ENCODE data around the gene SPSB4. TPM values are rescaled to one million over a fixed set of nuclear protein-coding genes. Genes with fewer than 3 reads are reported as not detected.

The SPSB4 gene
- total and polyA plus RNA-seq, 4 experiments from 2014 or later = not detected

DNA sequence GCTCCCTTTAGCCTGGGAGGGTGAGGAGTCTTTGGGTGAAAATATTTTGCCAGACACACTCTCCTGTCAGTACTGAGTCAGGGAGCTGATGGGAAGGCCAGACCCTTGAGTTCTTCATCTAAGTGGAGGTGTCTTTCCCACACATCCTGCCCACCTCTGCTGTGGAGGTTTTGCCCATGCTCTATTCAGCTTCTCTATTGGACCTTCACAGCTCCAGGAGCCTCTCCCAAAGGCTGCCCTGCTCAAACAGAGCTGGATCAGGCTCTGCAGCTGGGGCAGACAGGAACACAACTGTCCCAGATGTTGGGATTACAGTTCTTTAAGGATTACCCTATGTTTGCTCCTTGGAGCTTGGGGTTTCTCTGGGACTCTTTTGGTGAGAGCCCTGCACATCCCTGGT lies 77.9 kb downstream of the SPSB4 start:
- Histone ChIP-seq H3K4me1 (ENCODE audit: insufficient read depth, low read length) (no peaks in the 10 kb centered on the region), H3K9me3 (ENCODE audit: control insufficient read depth in 1 of 2, low read length in 2 of 2) (no peaks in the 10 kb centered on the region), H3K4me3 (ENCODE audit: low read length in 2 of 2) (no peak overlapping the region), H3K36me3 (ENCODE audit: insufficient read depth, low read length) (no peaks in the 10 kb centered on the region), H3K27me3 (ENCODE audit: insufficient read depth, low read length) (no peaks in the 10 kb centered on the region), H3K27ac (ENCODE audit: low read depth, low read length) (no peak overlapping the region)
- Mint-ChIP-seq H3K4me1 (peaks cover 0 to 1% (median 0%) of the 10 kb centered on the region in 4 donors), H3K9me3 (peaks cover 0 to 6% (median 0%) of the 10 kb centered on the region in 8 donors), H3K27me3 (peaks cover 5 to 18% of the 10 kb centered on the region in 2 donors), H3K36me3 (no peaks in the 10 kb centered on the region), H3K4me3 (no peak overlapping the region), H3K27ac (no peak overlapping the region)
- CTCF ChIA-PET (ENCODE audit: partially characterized antibody) = no interaction called here
- intact Hi-C loops (cut with micrococcal nuclease) = no loop called here
- DNase-seq = no peak
- POLR2A ChIA-PET (ENCODE audit: partially characterized antibody) = no interaction called here

GRCh38 chr3:141129541-141130011 lies 78.4 kb downstream of the SPSB4 start:
- no peaks in the 10 kb centered on the region for H3K9me3 ChIP-seq (ENCODE audit: control insufficient read depth in 1 of 2, low read length in 2 of 2)
- no peak for DNase-seq
- no peak overlapping the region for H3K4me3 ChIP-seq (ENCODE audit: low read length in 2 of 2)
- intact Hi-C loops (cut with micrococcal nuclease) = no loop called here
- Mint-ChIP-seq H3K36me3 (no peaks in the 10 kb centered on the region), H3K4me1 (peaks cover 0 to 1% (median 0%) of the 10 kb centered on the region in 4 donors), H3K9me3 (peaks cover 0 to 6% (median 0%) of the 10 kb centered on the region in 8 donors), H3K27me3 (peaks cover 4 to 14% of the 10 kb centered on the region in 2 donors), H3K4me3 (no peak overlapping the region), H3K27ac (no peak overlapping the region)
- H3K27me3 ChIP-seq (ENCODE audit: insufficient read depth, low read length) = no peaks in the 10 kb centered on the region
- ChIA-PET CTCF (ENCODE audit: partially characterized antibody) (no interaction called here), POLR2A (ENCODE audit: partially characterized antibody) (no interaction called here)
- H3K36me3 ChIP-seq (ENCODE audit: insufficient read depth, low read length) = no peaks in the 10 kb centered on the region
- H3K4me1 ChIP-seq (ENCODE audit: insufficient read depth, low read length) = no peaks in the 10 kb centered on the region
- H3K27ac ChIP-seq (ENCODE audit: low read depth, low read length) = no peak overlapping the region

DNA sequence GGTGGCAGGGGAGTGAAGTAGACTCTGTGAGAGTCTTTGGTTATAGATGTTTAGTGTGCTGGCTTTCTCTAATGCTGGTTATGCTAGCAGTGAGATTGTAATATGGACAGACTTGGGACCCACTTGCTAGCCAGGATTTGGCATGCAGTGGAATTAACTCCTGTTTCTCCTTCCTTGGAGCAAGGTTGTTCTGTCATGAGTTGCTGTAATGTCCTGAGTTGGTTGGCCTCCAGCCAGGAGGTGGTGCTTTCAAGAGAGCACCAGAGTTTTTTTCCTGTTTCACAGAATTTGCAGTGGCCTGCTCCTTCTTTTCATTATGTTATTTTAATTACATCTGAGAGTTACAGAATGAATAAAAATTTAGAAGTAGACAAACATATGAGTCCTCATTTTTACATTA lies 92.4 kb downstream of the SPSB4 start:
- no peaks in the 10 kb centered on the region for H3K36me3 ChIP-seq (ENCODE audit: insufficient read depth, low read length)
- no peaks in the 10 kb centered on the region for H3K9me3 ChIP-seq (ENCODE audit: control insufficient read depth in 1 of 2, low read length in 2 of 2)
- H3K27me3 ChIP-seq (ENCODE audit: insufficient read depth, low read length) = no peaks in the 10 kb centered on the region
- no peak overlapping the region for H3K27ac ChIP-seq (ENCODE audit: low read depth, low read length)
- DNase-seq = no peak
- ChIA-PET POLR2A (ENCODE audit: partially characterized antibody) (no interaction called here), CTCF (ENCODE audit: partially characterized antibody) (no interaction called here)
- H3K9me3 Mint-ChIP-seq = peaks cover 0 to 36% (median 26%) of the 10 kb centered on the region in 8 donors
- H3K27ac Mint-ChIP-seq = no peak overlapping the region
- H3K36me3 Mint-ChIP-seq = peaks cover 0 to 2% of the 10 kb centered on the region in 2 donors
- peaks cover 13 to 33% of the 10 kb centered on the region in 2 donors for H3K27me3 Mint-ChIP-seq
- no peak overlapping the region for H3K4me3 ChIP-seq (ENCODE audit: low read length in 2 of 2)
- H3K4me1 Mint-ChIP-seq = no peaks in the 10 kb centered on the region
- no peak overlapping the region for H3K4me3 Mint-ChIP-seq
- H3K4me1 ChIP-seq (ENCODE audit: insufficient read depth, low read length) = no peaks in the 10 kb centered on the region
- intact Hi-C loops (cut with micrococcal nuclease) = no loop called here

- no peaks in the 10 kb centered on the region for H3K4me1 ChIP-seq (ENCODE audit: insufficient read depth, low read length)
- H3K36me3 ChIP-seq (ENCODE audit: insufficient read depth, low read length) = no peaks in the 10 kb centered on the region
- peaks cover 0 to 21% (median 10%) of the 10 kb centered on the region in 8 donors for H3K9me3 Mint-ChIP-seq
- intact Hi-C loops (cut with micrococcal nuclease) = no loop called here
- ChIA-PET POLR2A (ENCODE audit: partially characterized antibody) (no interaction called here), CTCF (ENCODE audit: partially characterized antibody) (no interaction called here)
- no peaks in the 10 kb centered on the region for H3K4me1 Mint-ChIP-seq
- DNase-seq = no peak
- peaks cover 17 to 36% of the 10 kb centered on the region in 2 donors for H3K27me3 Mint-ChIP-seq
- no peak overlapping the region for H3K4me3 ChIP-seq (ENCODE audit: low read length in 2 of 2)
- no peaks in the 10 kb centered on the region for H3K27me3 ChIP-seq (ENCODE audit: insufficient read depth, low read length)
- H3K9me3 ChIP-seq (ENCODE audit: control insufficient read depth in 1 of 2, low read length in 2 of 2) = no peaks in the 10 kb centered on the region
- no peak overlapping the region for H3K4me3 Mint-ChIP-seq
- H3K27ac ChIP-seq (ENCODE audit: low read depth, low read length) = no peak overlapping the region
- no peak overlapping the region for H3K27ac Mint-ChIP-seq
- peaks cover 0 to 2% of the 10 kb centered on the region in 2 donors for H3K36me3 Mint-ChIP-seq
These were observed 95.9 kb downstream of the SPSB4 start for GRCh38 chr3:141146979-141147470.

GRCh38 chr3:141147657-141148056 lies 96.5 kb downstream of the SPSB4 start:
- Histone ChIP-seq H3K4me1 (ENCODE audit: insufficient read depth, low read length) (no peaks in the 10 kb centered on the region), H3K36me3 (ENCODE audit: insufficient read depth, low read length) (no peaks in the 10 kb centered on the region), H3K9me3 (ENCODE audit: control insufficient read depth in 1 of 2, low read length in 2 of 2) (no peaks in the 10 kb centered on the region), H3K4me3 (ENCODE audit: low read length in 2 of 2) (no peak overlapping the region), H3K27me3 (ENCODE audit: insufficient read depth, low read length) (no peaks in the 10 kb centered on the region), H3K27ac (ENCODE audit: low read depth, low read length) (no peak overlapping the region)
- no peak overlapping the region for H3K27ac Mint-ChIP-seq
- no peak overlapping the region for H3K4me3 Mint-ChIP-seq
- POLR2A ChIA-PET (ENCODE audit: partially characterized antibody) = no interaction called here
- H3K9me3 Mint-ChIP-seq = peaks cover 0 to 16% (median 6%) of the 10 kb centered on the region in 8 donors
- no peaks in the 10 kb centered on the region for H3K4me1 Mint-ChIP-seq
- CTCF ChIA-PET (ENCODE audit: partially characterized antibody) = no interaction called here
- no peak for DNase-seq
- peaks cover 0 to 2% of the 10 kb centered on the region in 2 donors for H3K36me3 Mint-ChIP-seq
- peaks cover 16 to 31% of the 10 kb centered on the region in 2 donors for H3K27me3 Mint-ChIP-seq
- intact Hi-C loops (cut with micrococcal nuclease) = no loop called here

- H3K27me3 ChIP-seq (ENCODE audit: insufficient read depth, low read length) = no peaks in the 10 kb centered on the region
- no peak overlapping the region for H3K4me3 Mint-ChIP-seq
- H3K4me3 ChIP-seq (ENCODE audit: low read length in 2 of 2) = no peak overlapping the region
- ChIA-PET CTCF (ENCODE audit: partially characterized antibody) (no interaction called here), POLR2A (ENCODE audit: partially characterized antibody) (no interaction called here)
- intact Hi-C loops (cut with micrococcal nuclease) = no loop called here
- H3K4me1 Mint-ChIP-seq = no peaks in the 10 kb centered on the region
- no peaks in the 10 kb centered on the region for H3K36me3 ChIP-seq (ENCODE audit: insufficient read depth, low read length)
- no peak overlapping the region for H3K27ac ChIP-seq (ENCODE audit: low read depth, low read length)
- H3K27ac Mint-ChIP-seq = no peak overlapping the region
- H3K27me3 Mint-ChIP-seq = peaks cover 14 to 27% of the 10 kb centered on the region in 2 donors
- H3K4me1 ChIP-seq (ENCODE audit: insufficient read depth, low read length) = no peaks in the 10 kb centered on the region
- H3K36me3 Mint-ChIP-seq = no peaks in the 10 kb centered on the region
- no peak for DNase-seq
- peaks cover 0 to 12% (median 3%) of the 10 kb centered on the region in 8 donors for H3K9me3 Mint-ChIP-seq
- H3K9me3 ChIP-seq (ENCODE audit: control insufficient read depth in 1 of 2, low read length in 2 of 2) = no peaks in the 10 kb centered on the region
These were observed 97.0 kb downstream of the SPSB4 start for GRCh38 chr3:141148169-141148568.

DNA sequence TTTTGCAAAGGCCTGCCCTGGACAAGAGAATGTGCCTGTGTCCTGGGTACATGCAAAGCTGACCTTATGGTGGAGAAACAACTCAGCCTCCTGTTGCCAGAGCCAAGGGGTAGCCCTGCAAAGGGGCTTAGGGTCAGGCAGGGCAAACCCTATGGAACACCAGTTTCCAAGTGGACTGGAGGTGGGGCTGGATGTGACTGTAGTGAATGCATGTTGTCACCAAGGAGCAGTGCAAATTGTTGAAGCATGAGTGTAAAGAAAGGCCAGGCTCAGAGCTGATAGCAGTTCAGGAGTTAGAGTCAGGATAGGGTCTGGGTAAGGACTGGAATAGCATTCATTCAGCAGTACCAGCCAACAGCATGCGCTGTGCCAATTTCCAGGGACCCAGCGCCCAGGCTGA lies 97.6 kb downstream of the SPSB4 start:
- Mint-ChIP-seq H3K4me1 (no peaks in the 10 kb centered on the region), H3K36me3 (no peaks in the 10 kb centered on the region), H3K27me3 (peaks cover 14 to 27% of the 10 kb centered on the region in 2 donors), H3K9me3 (peaks cover 0 to 9% (median 1%) of the 10 kb centered on the region in 8 donors), H3K4me3 (no peak overlapping the region), H3K27ac (no peak overlapping the region)
- Histone ChIP-seq H3K27me3 (ENCODE audit: insufficient read depth, low read length) (no peaks in the 10 kb centered on the region), H3K4me3 (ENCODE audit: low read length in 2 of 2) (no peak overlapping the region), H3K27ac (ENCODE audit: low read depth, low read length) (no peak overlapping the region), H3K4me1 (ENCODE audit: insufficient read depth, low read length) (no peaks in the 10 kb centered on the region), H3K36me3 (ENCODE audit: insufficient read depth, low read length) (no peaks in the 10 kb centered on the region), H3K9me3 (ENCODE audit: control insufficient read depth in 1 of 2, low read length in 2 of 2) (no peaks in the 10 kb centered on the region)
- CTCF ChIA-PET (ENCODE audit: partially characterized antibody) = no interaction called here
- intact Hi-C loops (cut with micrococcal nuclease) = no loop called here
- POLR2A ChIA-PET (ENCODE audit: partially characterized antibody) = no interaction called here
- DNase-seq = no peak
